Osteoblast (primary cell): Measurements from ENCODE around the gene MICALL2. TPM values are rescaled to one million over a fixed set of nuclear protein-coding genes. Genes with fewer than 3 reads are reported as not detected.

Experiments
- DNase-seq: peaks from one replicate; pipeline ENCODE4 v3.0.0; 2011; ENCODE audit warnings: low spot score, mixed read lengths; ENCODE audit not compliant: insufficient read length; ENCODE audit errors: missing footprints
- H2AFZ ChIP-seq: 2 replicates; pipeline ENCODE4 v1.6.0; 2011; ENCODE audit warnings: mild to moderate bottlenecking, low read length
- H3K27ac ChIP-seq: 2 replicates; pipeline ENCODE4 v1.5.1; 2011; ENCODE audit warnings: mild to moderate bottlenecking, low read depth, low read length, moderate library complexity
- H3K27me3 ChIP-seq: 2 replicates; pipeline ENCODE4 v1.6.0; 2012; ENCODE audit warnings: mild to moderate bottlenecking, control low read depth, inconsistent platforms, low read length, moderate library complexity; ENCODE audit not compliant: insufficient read depth
- H3K36me3 ChIP-seq: 2 replicates; pipeline ENCODE4 v1.5.1; 2011; ENCODE audit warnings: mild to moderate bottlenecking, low read length, control low read depth, moderate library complexity; ENCODE audit not compliant: insufficient read depth
- H3K4me1 ChIP-seq: 2 replicates; pipeline ENCODE4 v1.5.1; 2011; ENCODE audit warnings: mild to moderate bottlenecking, low read length, control low read depth, moderate library complexity; ENCODE audit not compliant: insufficient read depth
- H3K4me2 ChIP-seq: 2 replicates; pipeline ENCODE4 v1.6.0; 2011; ENCODE audit warnings: mild to moderate bottlenecking, low read length; ENCODE audit not compliant: insufficient read depth
- H3K4me3 ChIP-seq: fragments of 200-600 bp; sonication (generic); 3 replicates; pipeline ENCODE4 v1.5.1; 2012; ENCODE audit warnings: mild to moderate bottlenecking, low read length, inconsistent platforms; ENCODE audit not compliant: insufficient read depth
- H3K79me2 ChIP-seq: 2 replicates; pipeline ENCODE4 v1.6.0; 2012; ENCODE audit warnings: mild to moderate bottlenecking, low read length, control low read depth, inconsistent platforms; ENCODE audit not compliant: insufficient read depth
- H3K9me3 ChIP-seq: 2 replicates; pipeline ENCODE4 v1.5.1; 2011; ENCODE audit warnings: low read depth, low read length, control low read depth
- H4K20me1 ChIP-seq: 2 replicates; pipeline ENCODE4 v1.6.0; 2012; ENCODE audit warnings: mild to moderate bottlenecking, low read length, control low read depth; ENCODE audit not compliant: insufficient read depth
- total RNA-seq: library from RNA; depleted of rRNA; stranded (reverse); fragments of >200 nt; gene quantifications from 2 replicates; pipeline ENCODE4 v1.2.3, GENCODE V29; 2012
- TF ChIP-seq, protein P1 (sequence below): IDR thresholded peaks from 2 replicates; pipeline ENCODE4 v1.5.1; 2011; ENCODE audit warnings: mild to moderate bottlenecking, low read depth, low read length, moderate library complexity; ENCODE audit errors: extremely low read depth

MICALL2 gene
- total RNA-seq, 1 donor = 30.4 TPM

DNA sequence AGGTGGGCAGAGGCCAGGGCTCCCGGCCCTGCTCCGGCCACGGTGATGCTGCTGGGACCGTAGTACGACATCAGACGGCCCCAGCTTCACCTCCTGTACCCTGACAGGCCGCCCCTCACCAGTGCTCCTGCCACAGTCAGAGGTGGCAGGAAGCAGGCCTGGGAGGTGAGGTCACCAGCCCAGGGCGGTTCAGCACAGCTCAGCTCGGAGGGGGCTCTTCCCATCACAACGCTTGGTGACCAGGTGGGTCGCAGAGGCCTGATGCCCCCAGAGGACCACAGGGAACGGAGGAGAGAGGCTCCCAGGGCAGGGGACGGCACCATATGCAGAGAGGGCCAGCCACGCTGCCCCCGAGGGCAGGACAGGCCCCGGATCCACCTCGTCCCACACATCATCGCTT, 8.8 kb downstream of the MICALL2 start:
- Histone ChIP-seq H3K4me1 (peaks cover 15% of the 10 kb centered on the region), H3K27ac (no peak overlapping the region), H2AFZ (no peak overlapping the region), H3K79me2 (peaks cover 56% of the 10 kb centered on the region), H3K9me3 (no peaks in the 10 kb centered on the region), H4K20me1 (peaks cover 16% of the 10 kb centered on the region), H3K4me3 (no peak overlapping the region), H3K36me3 (peaks cover 7% of the 10 kb centered on the region), H3K4me2 (no peak overlapping the region), H3K27me3 (no peaks in the 10 kb centered on the region)
- DNase-seq = no peak
- TF ChIP-seq, protein P1, sequence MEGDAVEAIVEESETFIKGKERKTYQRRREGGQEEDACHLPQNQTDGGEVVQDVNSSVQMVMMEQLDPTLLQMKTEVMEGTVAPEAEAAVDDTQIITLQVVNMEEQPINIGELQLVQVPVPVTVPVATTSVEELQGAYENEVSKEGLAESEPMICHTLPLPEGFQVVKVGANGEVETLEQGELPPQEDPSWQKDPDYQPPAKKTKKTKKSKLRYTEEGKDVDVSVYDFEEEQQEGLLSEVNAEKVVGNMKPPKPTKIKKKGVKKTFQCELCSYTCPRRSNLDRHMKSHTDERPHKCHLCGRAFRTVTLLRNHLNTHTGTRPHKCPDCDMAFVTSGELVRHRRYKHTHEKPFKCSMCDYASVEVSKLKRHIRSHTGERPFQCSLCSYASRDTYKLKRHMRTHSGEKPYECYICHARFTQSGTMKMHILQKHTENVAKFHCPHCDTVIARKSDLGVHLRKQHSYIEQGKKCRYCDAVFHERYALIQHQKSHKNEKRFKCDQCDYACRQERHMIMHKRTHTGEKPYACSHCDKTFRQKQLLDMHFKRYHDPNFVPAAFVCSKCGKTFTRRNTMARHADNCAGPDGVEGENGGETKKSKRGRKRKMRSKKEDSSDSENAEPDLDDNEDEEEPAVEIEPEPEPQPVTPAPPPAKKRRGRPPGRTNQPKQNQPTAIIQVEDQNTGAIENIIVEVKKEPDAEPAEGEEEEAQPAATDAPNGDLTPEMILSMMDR = no peak

DNA sequence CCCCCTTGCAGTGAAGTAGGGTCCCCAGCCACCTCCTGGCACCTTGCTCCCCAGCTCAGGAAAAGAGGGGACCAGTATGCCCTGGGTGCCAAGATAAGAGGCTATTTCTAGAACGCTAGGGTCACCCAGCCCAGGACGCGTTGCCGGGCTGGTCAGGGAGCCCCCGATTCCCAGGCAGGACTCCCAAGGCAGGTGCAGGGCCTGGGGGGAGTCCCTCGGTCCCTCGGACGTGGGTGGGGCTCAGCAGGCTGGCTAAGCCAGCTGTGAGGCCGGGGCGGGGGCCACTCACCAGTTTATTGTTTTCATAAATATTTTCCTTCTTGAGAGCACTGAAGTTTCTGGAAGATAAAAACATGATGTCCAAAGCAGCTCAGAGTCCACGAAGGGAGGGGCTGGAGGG, 9.3 kb downstream of the MICALL2 start:
- TF ChIP-seq, protein P1 = no peak
- Histone ChIP-seq H3K79me2 (peaks cover 51% of the 10 kb centered on the region), H3K4me3 (no peak overlapping the region), H3K4me2 (no peak overlapping the region), H3K36me3 (peaks cover 7% of the 10 kb centered on the region), H3K4me1 (peaks cover 10% of the 10 kb centered on the region), H3K27me3 (no peaks in the 10 kb centered on the region), H2AFZ (no peak overlapping the region), H3K9me3 (no peaks in the 10 kb centered on the region), H4K20me1 (peaks cover 15% of the 10 kb centered on the region), H3K27ac (no peak overlapping the region)
- no peak for DNase-seq

DNA sequence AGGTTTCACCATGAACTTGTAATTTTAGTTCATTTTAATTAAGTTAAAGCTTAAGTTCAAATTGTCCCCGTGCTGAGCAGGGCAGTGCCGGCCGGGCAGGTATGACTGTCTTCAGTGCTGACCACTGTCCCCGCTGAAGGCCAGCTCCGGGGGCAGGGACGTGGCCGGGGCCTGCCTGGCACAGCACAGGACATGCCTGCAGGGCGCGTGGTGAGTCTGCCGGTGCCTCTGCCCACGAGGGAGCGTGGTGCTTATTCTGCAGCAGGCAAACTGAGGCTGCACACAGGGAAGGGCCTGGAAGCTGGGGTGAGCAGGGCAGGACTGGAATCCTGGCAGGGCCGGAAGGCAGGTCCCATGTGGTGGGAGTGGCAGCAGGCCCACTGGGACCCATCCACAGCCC, 9.8 kb downstream of the MICALL2 start:
- Histone ChIP-seq H3K27me3 (no peaks in the 10 kb centered on the region), H2AFZ (no peak overlapping the region), H4K20me1 (peaks cover 15% of the 10 kb centered on the region), H3K79me2 (peaks cover 47% of the 10 kb centered on the region), H3K4me1 (peaks cover 6% of the 10 kb centered on the region), H3K4me2 (no peak overlapping the region), H3K9me3 (no peaks in the 10 kb centered on the region), H3K27ac (no peak overlapping the region), H3K4me3 (no peak overlapping the region), H3K36me3 (peaks cover 10% of the 10 kb centered on the region)
- no peak for DNase-seq
- TF ChIP-seq, protein P1 = no peak

DNA sequence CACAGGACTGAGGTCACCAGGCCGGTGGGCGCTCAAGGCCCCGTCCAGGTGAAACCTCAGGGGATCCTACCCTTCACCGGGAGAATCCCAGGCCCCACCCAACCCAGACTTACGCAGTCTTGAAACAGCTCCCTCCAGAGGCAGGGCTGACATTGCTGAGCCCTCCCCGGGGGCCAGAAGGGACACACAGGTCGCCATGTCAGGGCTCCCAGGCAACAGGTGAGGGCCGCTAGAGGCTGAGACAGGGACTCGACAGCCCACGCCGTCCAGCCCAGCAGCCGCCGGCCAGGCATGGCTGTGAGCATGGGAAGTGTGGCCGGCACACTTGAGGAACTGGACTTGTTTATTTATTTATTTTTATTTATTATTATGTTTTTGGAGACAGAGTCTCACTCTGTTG, 10.3 kb downstream of the MICALL2 start:
- no peak overlapping the region for H3K4me3 ChIP-seq

More for the DNA sequence above, 10.3 kb downstream of the MICALL2 start:
- Histone ChIP-seq H3K36me3 (peaks cover 12% of the 10 kb centered on the region), H3K9me3 (no peaks in the 10 kb centered on the region), H3K4me2 (no peak overlapping the region), H3K79me2 (peaks cover 41% of the 10 kb centered on the region), H2AFZ (no peak overlapping the region), H4K20me1 (peaks cover 15% of the 10 kb centered on the region), H3K27me3 (no peaks in the 10 kb centered on the region), H3K4me1 (peaks cover 1% of the 10 kb centered on the region), H3K27ac (no peak overlapping the region)
- TF ChIP-seq, protein P1 = no peak
- no peak for DNase-seq
